C4-2B (cell line): Measurements from ENCODE around the gene SUFU.

Experiments
- H3K27ac ChIP-seq: fragments of 450-650 bp; 2 replicates; pipeline ENCODE4 v1.5.1; 2017
- CTCF ChIP-seq: fragments of 450-650 bp; conservative IDR thresholded peaks from 2 replicates; pipeline ENCODE4 v1.5.1; 2017; ENCODE audit warnings: mild to moderate bottlenecking
- ZFX ChIP-seq: fragments of 450-650 bp; IDR thresholded peaks from 2 replicates; pipeline ENCODE4 v1.6.1; 2017

Gene SUFU

GRCh38 chr10:102470579-102471546 is 32.9 kb upstream of the SUFU start:
- TF ChIP-seq CTCF (no peak), ZFX (no peak)

GRCh38 chr10:102473445-102474331 is 30.1 kb upstream of the SUFU start:
- TF ChIP-seq ZFX (no peak), CTCF (no peak)
- no peak overlapping the region for H3K27ac ChIP-seq

More at GRCh38 chr10:102470579-102471546, 32.9 kb upstream of the SUFU start:
- no peak overlapping the region for H3K27ac ChIP-seq

- TF ChIP-seq ZFX (no peak), CTCF (no peak)
- H3K27ac ChIP-seq = no peak overlapping the region
Observed at GRCh38 chr10:102475451-102476040, 28.2 kb upstream of the SUFU start.

- H3K27ac ChIP-seq = no peak overlapping the region
- TF ChIP-seq ZFX = no peak
- TF ChIP-seq CTCF = no peak
Observed at GRCh38 chr10:102476466-102477141, 27.2 kb upstream of the SUFU start.

- TF ChIP-seq ZFX (no peak), CTCF (no peak)
- no peak overlapping the region for H3K27ac ChIP-seq
Observed at GRCh38 chr10:102479651-102480050, 24.1 kb upstream of the SUFU start.

GRCh38 chr10:102480396-102480795 is 23.4 kb upstream of the SUFU start:
- TF ChIP-seq ZFX (no peak), CTCF (no peak)

More at GRCh38 chr10:102480396-102480795, 23.4 kb upstream of the SUFU start:
- H3K27ac ChIP-seq = no peak overlapping the region
